Measurements from ENCODE around the gene WFDC10A.

- TF ChIP-seq REST (IDR thresholded peaks at IDR 0.05; ENCODE audit: insufficient replicate concordance, low read depth) (no peak), CTCF (IDR thresholded peaks at IDR 0.05; ENCODE audit: insufficient read depth, low read length) (no peak), POLR2AphosphoS5 (IDR thresholded peaks at IDR 0.05; ENCODE audit: low read depth) (no peak), GABPA (IDR thresholded peaks at IDR 0.05; ENCODE audit: low read depth) (no peak)
Observed at GRCh38 chr20:45621593-45621992, 7.9 kb upstream of the WFDC10A start.
